GM21723 (cell line): ENCODE data around the gene SELENOF.

ENCODE experiments used
- ATAC-seq: cut with Tn5 transposase; IDR thresholded peaks from one replicate; pipeline ENCODE4 v1.9.1; 2021; ENCODE audit warnings: mild to moderate bottlenecking, moderate library complexity; ENCODE audit not compliant: unreplicated experiment

Gene SELENOF

GRCh38 chr1:86913896-86914600 lies at the start of gene SELENOF:
Gene SELENOF, minus strand, starts transcription at chr1:86914126. Its CDS starts 15 bp downstream, at chr1:86914111.
- peak; percentile 81 for ATAC-seq

DNA sequence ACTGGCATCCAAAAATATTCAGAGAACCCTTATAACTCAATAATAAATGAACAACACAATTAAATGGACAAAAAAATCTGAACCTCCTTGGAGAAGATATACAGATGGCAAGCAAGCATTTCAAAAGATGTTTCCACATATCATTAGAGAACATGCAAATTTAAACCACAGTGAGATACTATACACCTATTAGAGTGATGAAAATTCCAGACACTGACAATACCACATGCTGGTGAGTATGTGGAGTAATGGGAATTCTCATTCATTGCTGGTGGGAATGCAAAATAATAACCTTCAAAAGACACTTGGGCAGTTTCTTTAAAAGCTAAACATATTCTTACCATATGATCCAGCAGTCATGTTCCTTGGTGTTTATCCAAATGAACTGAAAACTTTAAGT lies 46.6 kb upstream of the SELENOF start:
- no peak for ATAC-seq

DNA sequence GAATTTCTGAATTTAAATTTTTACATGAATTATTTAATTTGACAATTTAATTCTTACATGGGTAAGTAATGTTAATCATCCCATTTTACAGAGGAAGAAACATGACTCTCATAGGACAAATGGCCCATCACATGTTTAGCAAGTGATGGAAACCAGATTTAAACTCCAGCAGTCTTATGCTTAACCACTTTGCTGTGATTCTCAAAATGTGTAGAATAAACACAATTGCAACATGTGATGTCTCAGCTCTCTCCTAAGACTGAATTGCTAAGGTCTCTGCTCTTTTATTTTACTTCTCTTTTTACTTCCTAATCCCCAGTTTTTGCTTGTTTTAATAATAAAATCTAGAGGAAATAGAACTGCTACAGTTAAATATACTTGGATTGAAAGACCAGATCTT lies 43.3 kb upstream of the SELENOF start:
- no peak for ATAC-seq

DNA sequence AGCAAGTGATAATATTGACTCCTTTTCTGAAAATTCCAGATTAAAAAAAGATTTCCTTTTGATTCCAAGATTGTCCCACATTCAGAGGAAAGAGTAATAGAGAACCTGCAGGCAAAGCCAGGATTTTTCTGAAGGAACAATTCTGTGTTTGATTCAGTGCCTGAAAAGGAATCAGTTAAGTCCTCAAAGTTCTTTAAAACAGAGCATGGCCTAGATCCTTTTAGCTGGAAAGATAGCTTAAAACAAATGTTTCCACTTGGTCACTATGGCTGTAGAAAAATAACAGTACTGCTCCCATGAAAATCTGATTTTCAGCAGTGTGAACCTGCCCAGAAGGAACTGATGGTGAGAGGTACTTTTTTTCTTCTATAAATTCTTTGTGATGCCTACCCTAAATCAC lies 42.3 kb upstream of the SELENOF start:
- ATAC-seq: no peak

- no peak for ATAC-seq
Measured at GRCh38 chr1:86955678-86956077, 41.8 kb upstream of the SELENOF start.

DNA sequence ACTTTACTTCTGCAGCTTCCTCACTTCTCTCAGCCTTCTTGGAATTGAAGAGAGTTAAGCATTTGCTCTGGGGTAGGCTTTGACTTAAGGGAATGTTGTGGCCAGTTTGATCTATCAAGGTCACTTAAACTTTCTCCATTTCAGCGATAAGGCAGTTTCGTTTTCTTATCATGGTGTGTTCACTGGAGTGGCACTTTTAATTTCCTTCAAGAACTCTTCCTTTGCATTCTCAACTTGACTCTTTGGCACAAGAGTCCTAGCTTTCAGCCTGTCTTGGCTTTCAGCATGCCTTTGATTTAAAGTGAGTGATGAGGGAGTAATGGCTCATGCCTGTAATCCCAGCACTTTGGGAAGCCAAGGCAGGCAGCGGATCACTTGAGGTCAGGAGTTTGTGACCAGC lies 39.2 kb upstream of the SELENOF start:
- ATAC-seq: no peak

DNA sequence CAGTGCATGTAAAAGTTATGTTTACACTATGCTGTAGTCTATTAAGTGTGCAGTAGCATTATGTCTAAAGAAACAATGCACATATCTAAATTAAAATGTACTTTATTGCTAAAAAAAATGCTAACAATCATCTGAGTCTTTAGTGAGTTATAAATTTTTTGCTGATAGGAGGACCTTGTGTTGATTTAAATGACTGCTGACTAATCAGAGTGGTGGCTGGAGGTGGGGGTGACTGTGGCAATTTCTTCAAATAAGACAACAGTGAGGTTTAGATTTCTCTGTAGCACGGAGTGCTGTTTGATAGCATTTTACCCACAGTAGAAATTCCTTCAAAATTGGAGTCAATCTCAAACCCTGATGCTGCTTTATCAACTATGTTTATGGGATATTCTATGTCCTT lies 37.5 kb upstream of the SELENOF start:
- ATAC-seq: no peak

- ATAC-seq: no peak
Measured at GRCh38 chr1:86950712-86951419, 36.9 kb upstream of the SELENOF start.

DNA sequence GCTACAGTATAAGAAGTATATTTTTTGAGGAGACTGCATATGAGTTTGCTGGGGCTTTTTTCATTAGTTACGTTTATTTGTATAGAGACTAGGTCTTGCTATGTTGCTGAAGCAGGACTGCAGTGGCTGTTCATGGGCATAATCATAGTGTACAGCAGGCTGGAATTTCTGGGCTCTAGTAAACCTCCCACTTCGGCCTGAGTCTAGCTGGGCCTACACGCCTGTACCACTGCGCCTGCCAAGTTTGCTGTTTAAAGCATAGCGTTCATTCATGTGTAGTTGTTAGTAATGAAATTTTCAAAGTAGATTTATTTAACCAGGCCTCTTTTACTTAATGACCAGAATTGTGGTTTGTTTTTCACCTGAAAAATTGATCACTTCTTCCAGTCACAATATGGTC lies 34.3 kb upstream of the SELENOF start:
- no peak for ATAC-seq

DNA sequence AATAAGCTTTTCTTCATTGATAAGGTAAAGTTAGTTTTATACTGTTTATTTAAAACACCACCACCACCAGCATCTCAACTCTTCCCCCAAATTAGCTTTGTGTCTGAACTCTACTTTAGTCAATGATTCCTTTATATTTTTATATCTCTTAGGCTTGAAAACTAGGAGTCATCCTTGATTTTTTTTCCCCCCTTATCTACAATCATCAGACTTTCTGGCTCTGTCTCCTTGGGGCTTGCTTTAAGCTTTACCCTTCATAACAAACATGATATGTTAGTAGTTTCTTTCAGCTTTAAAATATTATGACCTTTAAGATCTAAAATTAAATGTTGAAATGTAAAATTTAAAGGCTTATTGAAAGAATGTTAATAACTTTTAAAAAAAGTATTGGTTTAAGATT lies 28.8 kb upstream of the SELENOF start:
- no peak for ATAC-seq

DNA sequence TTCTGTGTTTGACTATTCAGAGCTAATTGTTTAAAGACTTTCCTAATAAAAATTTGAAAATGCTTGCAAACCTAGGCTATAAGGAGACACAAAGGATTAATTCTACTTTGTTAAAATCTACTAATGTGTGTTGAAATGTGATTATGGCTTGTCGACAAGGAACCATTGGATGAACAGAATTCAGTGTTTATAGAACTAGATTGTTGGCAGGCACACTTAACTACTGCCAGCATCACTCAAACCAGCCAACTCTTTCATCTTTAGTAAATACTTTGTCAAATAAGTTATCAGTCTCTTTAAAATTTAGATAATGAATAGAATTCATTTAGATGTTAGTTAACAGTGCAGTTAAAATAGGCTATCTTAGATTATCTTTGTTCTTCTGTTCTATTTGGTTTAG lies 28.1 kb upstream of the SELENOF start:
- ATAC-seq: no peak

GRCh38 chr1:86940599-86940998 lies 26.7 kb upstream of the SELENOF start:
- ATAC-seq: no peak

DNA sequence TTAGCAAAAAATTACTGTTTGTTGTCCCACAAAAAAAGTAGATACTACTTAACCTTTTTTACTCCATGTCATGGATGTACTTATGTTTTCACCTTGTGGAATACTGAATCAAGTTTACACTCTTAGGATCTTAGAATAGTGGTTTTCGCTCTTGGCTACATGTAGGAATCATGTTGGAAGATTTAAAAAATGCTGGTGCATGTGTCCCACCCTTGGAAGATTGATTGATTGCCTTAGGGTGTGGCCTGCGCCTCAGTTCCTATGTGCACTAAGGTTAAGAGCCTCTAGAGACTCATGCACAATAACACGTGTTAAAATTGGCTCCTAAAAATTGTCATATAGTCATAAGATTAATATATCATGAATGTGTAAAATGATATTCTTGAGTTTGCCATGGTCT lies 25.5 kb upstream of the SELENOF start:
- no peak for ATAC-seq

- no peak for ATAC-seq
Measured at GRCh38 chr1:86938855-86939254, 24.9 kb upstream of the SELENOF start.

DNA sequence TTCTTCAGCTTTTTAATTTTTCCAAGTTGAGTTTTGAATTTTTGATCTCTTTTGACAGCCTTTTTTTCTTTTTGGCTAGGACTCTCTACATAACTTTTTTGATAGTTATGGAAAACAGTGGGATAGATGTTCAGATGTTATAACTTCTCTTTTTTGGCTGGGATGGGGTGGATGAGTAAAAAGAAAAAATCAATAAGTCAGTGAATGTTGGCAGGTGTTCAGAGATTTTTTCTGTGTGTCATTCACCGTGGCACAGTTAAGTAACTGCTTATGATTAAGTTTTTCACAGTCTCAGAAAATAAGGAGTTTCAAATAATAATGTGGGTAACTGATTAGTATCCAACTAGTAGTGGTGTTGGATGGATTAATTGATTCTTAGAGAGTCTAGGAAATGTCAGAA lies 24.5 kb upstream of the SELENOF start:
- ATAC-seq: no peak

DNA sequence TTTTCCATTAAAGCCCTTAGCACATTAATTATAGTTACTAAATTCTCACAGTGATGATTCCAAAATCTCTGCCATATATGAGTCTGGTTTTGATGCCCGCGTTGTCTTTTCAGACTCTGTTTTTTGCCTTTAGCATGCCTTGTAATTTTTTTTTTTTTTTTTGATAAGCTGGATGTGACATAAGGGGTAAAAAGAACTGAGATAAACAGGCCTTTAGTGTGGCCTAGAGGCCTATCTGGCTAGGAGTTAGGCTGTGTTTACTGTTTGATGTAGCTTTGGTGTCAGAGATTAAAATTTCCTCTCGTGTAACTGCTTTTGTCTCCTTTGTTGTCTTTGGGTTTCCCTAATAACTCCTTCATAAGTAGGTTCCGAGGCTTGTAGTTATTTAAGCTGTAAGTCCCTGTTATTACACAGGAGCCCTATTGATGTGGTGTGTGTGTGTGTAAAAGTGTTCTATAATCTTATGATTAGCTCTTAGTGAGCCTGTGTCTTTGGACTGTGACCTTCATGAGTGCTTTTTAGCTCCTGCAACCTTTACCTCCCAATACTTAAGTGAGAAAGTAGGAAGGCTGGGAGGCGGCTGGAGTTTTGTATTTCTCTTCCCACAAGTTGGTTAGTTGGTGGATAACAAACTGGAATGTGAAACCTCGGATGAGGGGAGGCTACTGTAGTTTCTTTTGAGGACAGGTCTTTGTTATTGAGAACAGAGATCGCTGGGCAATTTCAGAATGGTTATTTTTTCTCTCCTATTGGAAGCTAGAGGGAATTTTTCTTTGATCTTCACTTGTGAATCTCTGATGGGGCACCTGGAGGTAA lies 19.8 kb upstream of the SELENOF start:
- ATAC-seq: no peak

GRCh38 chr1:86933051-86933450 lies 19.1 kb upstream of the SELENOF start:
- ATAC-seq: no peak

GRCh38 chr1:86928819-86929218 lies 14.9 kb upstream of the SELENOF start:
- ATAC-seq: no peak

DNA sequence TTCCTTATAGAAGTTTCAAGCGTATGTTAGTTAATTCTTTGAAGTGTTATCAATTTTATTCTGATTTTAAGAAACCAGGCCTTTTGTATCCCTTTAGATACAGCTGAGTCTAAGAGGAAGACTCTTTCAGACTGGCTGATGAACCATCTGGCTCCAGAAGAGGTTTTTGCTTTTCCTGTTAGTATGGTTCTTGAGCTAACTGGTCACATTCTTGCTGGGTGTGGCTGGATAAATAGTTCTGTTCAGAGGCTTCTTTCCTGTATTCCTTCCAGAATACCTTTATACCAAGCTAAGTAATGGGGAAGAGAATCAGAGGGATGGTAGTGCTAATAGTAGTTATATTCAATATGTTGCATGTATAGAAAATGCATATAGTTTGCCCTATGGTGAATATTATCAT lies 13.0 kb upstream of the SELENOF start:
- ATAC-seq: no peak

DNA sequence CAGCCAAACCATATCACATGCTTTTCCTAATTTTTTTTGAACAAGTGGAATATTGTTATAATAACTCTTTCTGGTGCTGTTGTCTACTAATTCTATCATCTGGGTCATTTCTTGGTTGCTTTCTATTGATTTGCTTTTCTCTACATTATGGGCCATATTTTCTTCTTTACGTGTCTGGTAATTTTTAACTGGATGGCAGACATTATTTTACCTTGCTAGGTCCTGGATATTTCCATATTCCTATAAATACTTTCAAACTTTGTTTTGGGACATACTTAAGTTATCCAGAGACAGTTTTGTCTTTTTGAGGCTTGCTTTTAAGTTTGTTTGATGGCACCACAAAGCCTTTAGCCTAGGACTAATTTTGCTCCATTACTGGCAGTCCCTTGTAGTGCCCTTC lies 11.8 kb upstream of the SELENOF start:
- no peak for ATAC-seq

GRCh38 chr1:86924324-86924960 lies 10.5 kb upstream of the SELENOF start:
- ATAC-seq: no peak
